GM13976 (cell line): ENCODE data around the gene DPP7.
"Not testable (repeated sequence)": the region's sequence is repeated elsewhere in the genome, so short reads cannot be mapped to it uniquely, and the experiment has no call there.

Source experiments
- DNase-seq: peaks from one replicate; pipeline ENCODE4 v3.0.0; 2012; ENCODE audit warnings: low spot score
- CTCF ChIP-seq: IDR thresholded peaks from 2 replicates; pipeline ENCODE4 v1.5.1; 2012; ENCODE audit warnings: borderline replicate concordance, mild to moderate bottlenecking; ENCODE audit not compliant: insufficient read depth; ENCODE audit errors: extremely low read depth, missing control alignments, control extremely low read depth
- in situ Hi-C: fragments of 300-500 bp; cut with MboI; formaldehyde crosslinking; loops from one replicate; pipeline ENCODE4 v1.12.0; 2022; ENCODE audit warnings: low sequenced_read_pairs, mixed read lengths, inconsistent platforms; ENCODE audit not compliant: unreplicated experiment

DPP7 gene

GRCh38 chr9:137066096-137066861, 48.3 kb downstream of the DPP7 start:
- no peak for TF ChIP-seq CTCF
- in situ Hi-C loops, result no loop called here
- DNase-seq, result no peak

GRCh38 chr9:137065336-137065967, 49.1 kb downstream of the DPP7 start:
- no peak for DNase-seq
- TF ChIP-seq CTCF, result no peak
- in situ Hi-C loops, result no loop called here

- in situ Hi-C loops, result no loop called here
- TF ChIP-seq CTCF, result no peak
- DNase-seq, result no peak
Measured at GRCh38 chr9:137064880-137065164, 49.7 kb downstream of the DPP7 start.

- in situ Hi-C loops, result no loop called here
- peak; percentile 74 for DNase-seq
- peak; percentile 95 for TF ChIP-seq CTCF
Measured at GRCh38 chr9:137064027-137064879, 50.3 kb downstream of the DPP7 start.

GRCh38 chr9:137063311-137064026, 51.1 kb downstream of the DPP7 start:
- DNase-seq, result no peak
- TF ChIP-seq CTCF, result no peak
- in situ Hi-C loops, result no loop called here

GRCh38 chr9:137062798-137063197, 51.7 kb downstream of the DPP7 start:
- DNase-seq, in situ Hi-C loops: not testable (repeated sequence)
